ENCODE results near the gene CENPV.

DNA sequence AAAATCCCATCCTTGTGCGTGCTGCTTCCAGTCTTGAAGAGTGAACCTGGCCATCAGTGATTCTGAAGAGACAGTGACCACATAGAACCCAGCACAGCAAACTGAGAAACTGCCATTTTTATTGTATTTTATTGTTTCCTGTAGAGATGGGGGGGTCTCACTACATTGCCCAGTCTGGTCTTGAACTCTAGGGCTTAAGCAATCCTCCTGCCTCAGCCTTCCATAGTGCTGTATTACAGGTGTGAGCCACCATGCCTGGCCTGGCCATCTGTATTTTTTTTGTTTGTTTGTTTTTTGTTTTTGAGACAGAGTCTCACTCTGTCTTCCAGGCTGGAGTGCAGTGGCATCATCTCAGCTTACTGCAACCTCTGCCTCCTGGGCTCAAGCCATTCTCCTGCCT, 13.9 kb downstream of the CENPV start:
- TF ChIP-seq, protein P1, sequence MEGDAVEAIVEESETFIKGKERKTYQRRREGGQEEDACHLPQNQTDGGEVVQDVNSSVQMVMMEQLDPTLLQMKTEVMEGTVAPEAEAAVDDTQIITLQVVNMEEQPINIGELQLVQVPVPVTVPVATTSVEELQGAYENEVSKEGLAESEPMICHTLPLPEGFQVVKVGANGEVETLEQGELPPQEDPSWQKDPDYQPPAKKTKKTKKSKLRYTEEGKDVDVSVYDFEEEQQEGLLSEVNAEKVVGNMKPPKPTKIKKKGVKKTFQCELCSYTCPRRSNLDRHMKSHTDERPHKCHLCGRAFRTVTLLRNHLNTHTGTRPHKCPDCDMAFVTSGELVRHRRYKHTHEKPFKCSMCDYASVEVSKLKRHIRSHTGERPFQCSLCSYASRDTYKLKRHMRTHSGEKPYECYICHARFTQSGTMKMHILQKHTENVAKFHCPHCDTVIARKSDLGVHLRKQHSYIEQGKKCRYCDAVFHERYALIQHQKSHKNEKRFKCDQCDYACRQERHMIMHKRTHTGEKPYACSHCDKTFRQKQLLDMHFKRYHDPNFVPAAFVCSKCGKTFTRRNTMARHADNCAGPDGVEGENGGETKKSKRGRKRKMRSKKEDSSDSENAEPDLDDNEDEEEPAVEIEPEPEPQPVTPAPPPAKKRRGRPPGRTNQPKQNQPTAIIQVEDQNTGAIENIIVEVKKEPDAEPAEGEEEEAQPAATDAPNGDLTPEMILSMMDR (IDR thresholded peaks at IDR 0.05), result no peak
- no peak for TF ChIP-seq POLR2A (IDR thresholded peaks at IDR 0.05)

Data from uterus (tissue), 2 donors.